MM.1S (cell line): ENCODE data around the gene KCTD15.

Experiments
- DNase-seq: peaks from one replicate; pipeline ENCODE4 v3.0.0-alpha.2; 2015
- H2AFZ ChIP-seq: fragments of 300-600 bp; sonication (generic); 2 replicates; pipeline ENCODE4 v1.6.0; 2016; ENCODE audit warnings: antibody characterized with exemption, low read length
- H3F3A ChIP-seq: fragments of 300-600 bp; sonication (generic); 2 replicates; pipeline ENCODE4 v1.6.1; 2016; ENCODE audit warnings: mild to moderate bottlenecking, antibody characterized with exemption, low read length, moderate library complexity, mixed read lengths; ENCODE audit not compliant: insufficient read depth
- H3K27ac ChIP-seq: fragments of 300-600 bp; sonication (generic); 2 replicates; pipeline ENCODE4 v1.5.1; 2016; ENCODE audit warnings: mild to moderate bottlenecking, low read length
- H3K27me3 ChIP-seq: fragments of 300-600 bp; sonication (generic); replicated peaks from 2 replicates; pipeline ENCODE4 v1.6.0; 2016; ENCODE audit warnings: low read length; ENCODE audit not compliant: insufficient read depth
- H3K36me3 ChIP-seq: fragments of 300-600 bp; sonication (generic); replicated peaks from 2 replicates; pipeline ENCODE4 v1.6.1; 2016; ENCODE audit warnings: mild to moderate bottlenecking, low read length, mixed read lengths; ENCODE audit not compliant: insufficient read depth
- H3K4me1 ChIP-seq: fragments of 300-600 bp; sonication (generic); 2 replicates; pipeline ENCODE4 v1.6.1; 2016; ENCODE audit warnings: low read length, mixed read lengths
- H3K4me2 ChIP-seq: fragments of 300-600 bp; sonication (generic); 2 replicates; pipeline ENCODE4 v1.6.0; 2016; ENCODE audit warnings: low read depth, low read length
- H3K4me3 ChIP-seq: fragments of 300-600 bp; sonication (generic); 2 replicates; pipeline ENCODE4 v1.5.1; 2016; ENCODE audit warnings: low read length, mixed read lengths
- H3K79me2 ChIP-seq: fragments of 300-600 bp; sonication (generic); 2 replicates; pipeline ENCODE4 v1.6.1; 2016; ENCODE audit warnings: mixed run types, low read length, mixed read lengths
- H3K9ac ChIP-seq: fragments of 300-600 bp; sonication (generic); 2 replicates; pipeline ENCODE4 v1.6.1; 2016; ENCODE audit warnings: low read length, mixed read lengths
- H3K9me2 ChIP-seq: fragments of 300-600 bp; sonication (generic); replicated peaks from 2 replicates; pipeline ENCODE4 v1.6.1; 2016; ENCODE audit warnings: mild to moderate bottlenecking, low read length, mixed read lengths; ENCODE audit not compliant: insufficient read depth
- H3K9me3 ChIP-seq: fragments of 300-600 bp; sonication (generic); replicated peaks from 2 replicates; pipeline ENCODE4 v1.6.1; 2016; ENCODE audit warnings: mild to moderate bottlenecking, low read length, mixed read lengths; ENCODE audit not compliant: insufficient read depth
- H4K20me1 ChIP-seq: fragments of 300-600 bp; sonication (generic); 2 replicates; pipeline ENCODE4 v1.6.1; 2016; ENCODE audit warnings: mild to moderate bottlenecking, low read length, moderate library complexity, mixed read lengths; ENCODE audit not compliant: insufficient read depth
- CTCF ChIP-seq: fragments of 300-600 bp; sonication (generic); IDR thresholded peaks from 2 replicates; pipeline ENCODE4 v1.5.1; 2016; ENCODE audit warnings: antibody characterized with exemption, low read length, mixed read lengths
- EZH2 ChIP-seq: fragments of 300-600 bp; sonication (generic); optimal IDR thresholded peaks from 2 replicates; pipeline ENCODE3; 2017; ENCODE audit warnings: low read depth, mild to moderate bottlenecking, antibody characterized with exemption, low read length, mixed read lengths
- EZH2phosphoT487 ChIP-seq: fragments of 300-600 bp; sonication (generic); IDR thresholded peaks from 2 replicates; pipeline ENCODE4 v1.6.1; 2018; ENCODE audit warnings: antibody characterized with exemption, low read length

The KCTD15 gene

GRCh38 chr19:33749016-33749415, 47.7 kb upstream of the KCTD15 start:
- Histone ChIP-seq H3K9me2 (no peaks in the 10 kb centered on the region), H3K4me2 (no peak overlapping the region), H4K20me1 (no peaks in the 10 kb centered on the region), H2AFZ (no peak overlapping the region), H3K4me1 (no peaks in the 10 kb centered on the region), H3K27ac (no peak overlapping the region), H3K9ac (no peak overlapping the region), H3K79me2 (no peaks in the 10 kb centered on the region), H3K4me3 (no peak overlapping the region), H3K36me3 (no peaks in the 10 kb centered on the region), H3K9me3 (no peaks in the 10 kb centered on the region), H3K27me3 (peaks cover 31% of the 10 kb centered on the region), H3F3A (no peaks in the 10 kb centered on the region)
- no peak for DNase-seq
- TF ChIP-seq EZH2 = no peak
- TF ChIP-seq CTCF = no peak
- no peak for TF ChIP-seq EZH2phosphoT487

- Histone ChIP-seq H3K27me3 (peaks cover 31% of the 10 kb centered on the region), H3K9me2 (no peaks in the 10 kb centered on the region), H3F3A (no peaks in the 10 kb centered on the region), H3K36me3 (no peaks in the 10 kb centered on the region), H3K79me2 (no peaks in the 10 kb centered on the region), H3K4me3 (no peak overlapping the region), H3K9ac (no peak overlapping the region), H2AFZ (no peak overlapping the region), H4K20me1 (no peaks in the 10 kb centered on the region), H3K9me3 (no peaks in the 10 kb centered on the region), H3K4me2 (no peak overlapping the region), H3K27ac (no peak overlapping the region), H3K4me1 (no peaks in the 10 kb centered on the region)
- TF ChIP-seq EZH2phosphoT487 (no peak), CTCF (no peak), EZH2 (no peak)
- no peak for DNase-seq
Measured at GRCh38 chr19:33749619-33750175, 47.0 kb upstream of the KCTD15 start.

- Histone ChIP-seq H3F3A (no peaks in the 10 kb centered on the region), H3K79me2 (no peaks in the 10 kb centered on the region), H3K9me3 (no peaks in the 10 kb centered on the region), H3K9ac (no peak overlapping the region), H3K36me3 (no peaks in the 10 kb centered on the region), H2AFZ (no peak overlapping the region), H3K27me3 (peaks cover 22% of the 10 kb centered on the region; the same call in 1 of the 2 replicates), H3K4me1 (no peaks in the 10 kb centered on the region), H3K4me3 (no peak overlapping the region), H4K20me1 (no peaks in the 10 kb centered on the region), H3K9me2 (no peaks in the 10 kb centered on the region), H3K4me2 (no peak overlapping the region), H3K27ac (no peak overlapping the region)
- TF ChIP-seq EZH2 (no peak), CTCF (no peak), EZH2phosphoT487 (no peak)
- DNase-seq = no peak
Measured at GRCh38 chr19:33750587-33751435, 45.9 kb upstream of the KCTD15 start.
